Caco-2 (cell line): Measurements from ENCODE around the gene PAXX. TPM values are rescaled to one million over a fixed set of nuclear protein-coding genes. Genes with fewer than 3 reads are reported as not detected.

Source experiments
- BruUV-seq: library from RNA; stranded (reverse); fragments of 400-500 nt; replicated peaks from 2 replicates; lab custom pipeline; 2021; lab: Mats Ljungman, UMichigan
- CTCF ChIA-PET: fragments of 300-600 bp; sonication (Branson Sonifier 250); formaldehyde crosslinking; loops from one replicate; lab custom pipeline; 2022; ENCODE audit warnings: antibody characterized with exemption; lab: Charles Lee
- POLR2A ChIA-PET: fragments of 300-600 bp; sonication (Branson Sonifier 250); formaldehyde crosslinking; loops from one replicate; lab custom pipeline; 2022; ENCODE audit warnings: antibody characterized with exemption; lab: Charles Lee
- DNase-seq, 2 experiments: peaks; one replicate each; pipeline versions ENCODE4 v3.0.0 to v3.0.0-alpha.2; 2020 to 2022
- H3K27me3 ChIP-seq: replicated peaks from 2 replicates; pipeline ENCODE4 v1.6.0; 2011; ENCODE audit warnings: low read length; ENCODE audit not compliant: control insufficient read depth, insufficient read depth
- H3K36me3 ChIP-seq: 2 replicates; pipeline ENCODE4 v1.5.1; 2011; ENCODE audit warnings: low read length; ENCODE audit not compliant: control insufficient read depth, insufficient read depth
- H3K4me1 ChIP-seq: fragments of 250-450 bp; sonication (Bioruptor Pico); 2 replicates; pipeline ENCODE4 v1.5.1; 2020; ENCODE audit warnings: mild to moderate bottlenecking
- H3K4me3 ChIP-seq: 2 replicates; pipeline ENCODE4 v1.5.1; 2011; ENCODE audit warnings: low read depth, mild to moderate bottlenecking, control low read depth, low read length
- H3K9me3 ChIP-seq: fragments of 250-450 bp; sonication (Bioruptor Pico); 2 replicates; pipeline ENCODE4 v1.5.1; 2020; ENCODE audit warnings: mild to moderate bottlenecking, moderate library complexity
- H3K27ac Mint-ChIP-seq: one replicate; pipeline ENCODE4 v1.8.0; 2022; ENCODE audit warnings: mixed read lengths; ENCODE audit not compliant: unreplicated experiment
- H3K27me3 Mint-ChIP-seq: one replicate; pipeline ENCODE4 v1.8.0; 2022; ENCODE audit warnings: mixed read lengths; ENCODE audit not compliant: insufficient read depth, unreplicated experiment
- H3K36me3 Mint-ChIP-seq: one replicate; pipeline ENCODE4 v1.8.0; 2022; ENCODE audit warnings: mild to moderate bottlenecking, mixed read lengths; ENCODE audit not compliant: insufficient read depth, unreplicated experiment
- H3K4me1 Mint-ChIP-seq: one replicate; pipeline ENCODE4 v1.8.0; 2022; ENCODE audit warnings: low read depth, mixed read lengths; ENCODE audit not compliant: unreplicated experiment
- H3K4me3 Mint-ChIP-seq: one replicate; pipeline ENCODE4 v1.8.0; 2022; ENCODE audit warnings: mild to moderate bottlenecking, moderate library complexity, mixed read lengths; ENCODE audit not compliant: unreplicated experiment
- H3K9me3 Mint-ChIP-seq: one replicate; pipeline ENCODE4 v1.8.0; 2022; ENCODE audit warnings: mixed read lengths; ENCODE audit not compliant: unreplicated experiment
- CTCF ChIP-seq, 2 experiments: fragments of 200-600 bp in 1 of 2; IDR thresholded peaks; 1 replicate in 1 of 2; 2 replicates in 1 of 2; pipeline versions ENCODE4 v1.5.1 to v1.8.0; 2011 to 2022; ENCODE audit warnings: antibody characterized with exemption in 1 of 2, control low read depth in 1 of 2, inconsistent platforms in 1 of 2, low read depth in 1 of 2, low read length in 1 of 2, mild to moderate bottlenecking in 1 of 2, moderate library complexity in 1 of 2; ENCODE audit not compliant: insufficient read depth in 1 of 2, severe bottlenecking in 1 of 2, unreplicated experiment in 1 of 2
- intact Hi-C: fragments of 100-400 bp; cut with micrococcal nuclease; formaldehyde crosslinking; loops from one replicate; pipeline ENCODE4 v1.10.0; 2022; ENCODE audit not compliant: unreplicated experiment
- total RNA-seq: library from RNA; stranded (reverse); gene quantifications from 2 replicates; pipeline ENCODE4 v1.2.3, GENCODE V29; 2022

Gene PAXX
- total RNA-seq, 1 experiment from 2014 or later = 66.2 TPM

GRCh38 chr9:136953771-136954269 lies 38.4 kb upstream of the PAXX start:
- peaks cover 12% of the 10 kb centered on the region for H3K9me3 Mint-ChIP-seq
- H3K4me3 ChIP-seq = no peak overlapping the region
- intact Hi-C loops = no loop called here
- no TSS peak for BruUV-seq
- no peak overlapping the region for H3K4me3 Mint-ChIP-seq
- no peaks in the 10 kb centered on the region for H3K27me3 ChIP-seq
- no peaks in the 10 kb centered on the region; the same call in 1 of the 2 replicates for H3K36me3 ChIP-seq
- POLR2A ChIA-PET = no interaction called here
- peaks cover 12% of the 10 kb centered on the region for H3K4me1 ChIP-seq
- no peak overlapping the region for H3K27ac Mint-ChIP-seq
- no peaks in the 10 kb centered on the region for H3K27me3 Mint-ChIP-seq
- TF ChIP-seq CTCF (IDR thresholded peaks at IDR 0.05; ENCODE audit: insufficient read depth in 1 of 2, low read depth in 1 of 2, low read length in 1 of 2, severe bottlenecking in 1 of 2, unreplicated experiment in 1 of 2) = no peak
- no peaks in the 10 kb centered on the region for H3K9me3 ChIP-seq
- no peaks in the 10 kb centered on the region for H3K4me1 Mint-ChIP-seq
- DNase-seq = no peak
- CTCF ChIA-PET = no interaction called here
- H3K36me3 Mint-ChIP-seq = peaks cover 12% of the 10 kb centered on the region

- no peak for TF ChIP-seq CTCF (IDR thresholded peaks at IDR 0.05; ENCODE audit: insufficient read depth in 1 of 2, low read depth in 1 of 2, low read length in 1 of 2, severe bottlenecking in 1 of 2, unreplicated experiment in 1 of 2)
- Histone ChIP-seq H3K9me3 (no peaks in the 10 kb centered on the region), H3K4me3 (no peak overlapping the region), H3K27me3 (no peaks in the 10 kb centered on the region), H3K4me1 (peaks cover 9% of the 10 kb centered on the region), H3K36me3 (no peaks in the 10 kb centered on the region; the same call in 1 of the 2 replicates)
- no peak for DNase-seq
- H3K4me3 Mint-ChIP-seq = no peak overlapping the region
- CTCF ChIA-PET = interaction anchor here (0.7 kb wide), 1 partner anchor 138 kb away, joined by 12 read pairs; no protein-coding TSS in a partner anchor
- H3K27me3 Mint-ChIP-seq = no peaks in the 10 kb centered on the region
- peaks cover 8% of the 10 kb centered on the region for H3K36me3 Mint-ChIP-seq
- POLR2A ChIA-PET = no interaction called here
- H3K27ac Mint-ChIP-seq = no peak overlapping the region
- intact Hi-C loops = no loop called here
- peaks cover 12% of the 10 kb centered on the region for H3K9me3 Mint-ChIP-seq
- H3K4me1 Mint-ChIP-seq = no peaks in the 10 kb centered on the region
- no TSS peak for BruUV-seq
These were observed 37.7 kb upstream of the PAXX start for GRCh38 chr9:136954270-136955083.

GRCh38 chr9:136955202-136955942 lies 36.9 kb upstream of the PAXX start:
- H3K9me3 ChIP-seq = no peaks in the 10 kb centered on the region
- CTCF ChIA-PET = interaction anchor here (0.7 kb wide), 2 partner anchors 10 to 137 kb away, joined by 3 to 12 read pairs; no protein-coding TSS in a partner anchor
- Mint-ChIP-seq H3K27ac (no peak overlapping the region), H3K27me3 (no peaks in the 10 kb centered on the region), H3K4me3 (no peak overlapping the region), H3K9me3 (peaks cover 12% of the 10 kb centered on the region), H3K36me3 (peaks cover 1% of the 10 kb centered on the region), H3K4me1 (no peaks in the 10 kb centered on the region)
- BruUV-seq = no TSS peak
- POLR2A ChIA-PET = no interaction called here
- no peak for TF ChIP-seq CTCF (IDR thresholded peaks at IDR 0.05; ENCODE audit: insufficient read depth in 1 of 2, low read depth in 1 of 2, low read length in 1 of 2, severe bottlenecking in 1 of 2, unreplicated experiment in 1 of 2)
- no peak for DNase-seq
- H3K27me3 ChIP-seq = no peaks in the 10 kb centered on the region
- no peak overlapping the region for H3K4me3 ChIP-seq
- intact Hi-C loops = no loop called here
- peaks cover 7% of the 10 kb centered on the region for H3K4me1 ChIP-seq
- H3K36me3 ChIP-seq = no peaks in the 10 kb centered on the region; the same call in 1 of the 2 replicates
